IMR-90 (cell line): Measurements from ENCODE around the gene TTC19. TPM values are rescaled to one million over a fixed set of nuclear protein-coding genes. Genes with fewer than 3 reads are reported as not detected.

Experiments
- ATAC-seq: fragments of 200-7000 bp; cut with Tn5 transposase; 2 replicates; pipeline ENCODE4 v1.9.1; 2020; ENCODE audit warnings: low read depth, mild to moderate bottlenecking, moderate library complexity
- BruUV-seq: library from RNA; stranded (reverse); fragments of 400-500 nt; replicated peaks from 2 replicates; lab custom pipeline; 2021; lab: Mats Ljungman, UMichigan
- CTCF ChIA-PET: fragments of 300-600 bp; formaldehyde crosslinking; extraction: SDS; loops from one replicate; lab custom pipeline; 2021; ENCODE audit warnings: antibody characterized with exemption; lab: Yijun Ruan, JAX
- POLR2A ChIA-PET: fragments of 300-600 bp; sonication (Branson Sonifier 250); formaldehyde crosslinking; loops from one replicate; lab custom pipeline; 2022; ENCODE audit warnings: antibody characterized with exemption; ENCODE audit not compliant: unreplicated experiment; lab: Charles Lee
- DNase-seq: peaks from one replicate; pipeline ENCODE4 v3.0.0; 2013
- H2AFZ ChIP-seq: replicated peaks from 2 replicates; pipeline ENCODE3; 2013; ENCODE audit warnings: low read length, mild to moderate bottlenecking; ENCODE audit not compliant: poor library complexity
- H2AK5ac ChIP-seq: 2 replicates; pipeline ENCODE4 v1.6.1; 2013; ENCODE audit warnings: low read depth, low read length, inconsistent platforms
- H2AK9ac ChIP-seq: replicated peaks from 2 replicates; pipeline ENCODE3; 2013; ENCODE audit warnings: mild to moderate bottlenecking, low read depth, low read length, moderate library complexity; ENCODE audit not compliant: poor library complexity
- H2BK120ac ChIP-seq: 2 replicates; pipeline ENCODE4 v1.6.1; 2013; ENCODE audit warnings: low read depth, low read length, inconsistent platforms
- H2BK15ac ChIP-seq: 3 replicates; pipeline ENCODE4 v1.6.1; 2013; ENCODE audit warnings: low read depth, low read length, inconsistent platforms
- H2BK20ac ChIP-seq: 2 replicates; pipeline ENCODE4 v1.6.1; 2013; ENCODE audit warnings: low read depth, mild to moderate bottlenecking, inconsistent platforms, low read length, moderate library complexity
- H2BK5ac ChIP-seq: 2 replicates; pipeline ENCODE4 v1.6.1; 2013; ENCODE audit warnings: mild to moderate bottlenecking, low read depth, low read length, inconsistent platforms; ENCODE audit not compliant: poor library complexity, severe bottlenecking
- H3K14ac ChIP-seq: replicated peaks from 2 replicates; pipeline ENCODE4 v1.6.1; 2013; ENCODE audit warnings: low read depth, low read length, inconsistent platforms
- H3K18ac ChIP-seq: 2 replicates; pipeline ENCODE4 v1.6.1; 2013; ENCODE audit warnings: low read depth, low read length, control low read depth
- H3K23ac ChIP-seq: 2 replicates; pipeline ENCODE4 v1.6.1; 2013; ENCODE audit warnings: low read depth, low read length, inconsistent platforms
- H3K27ac ChIP-seq: 2 replicates; pipeline ENCODE4 v1.5.1; 2013; ENCODE audit warnings: mild to moderate bottlenecking, control low read depth, low read length; ENCODE audit not compliant: insufficient read depth
- H3K27me3 ChIP-seq: 2 replicates; pipeline ENCODE4 v1.6.1; 2013; ENCODE audit warnings: low read length; ENCODE audit not compliant: control insufficient read depth, insufficient read depth
- H3K36me3 ChIP-seq: 2 replicates; pipeline ENCODE4 v1.6.1; 2013; ENCODE audit warnings: low read length, mixed read lengths; ENCODE audit not compliant: control insufficient read depth, insufficient read depth
- H3K4ac ChIP-seq: 2 replicates; pipeline ENCODE4 v1.6.1; 2013; ENCODE audit warnings: low read depth, low read length, inconsistent platforms
- H3K4me1 ChIP-seq: 2 replicates; pipeline ENCODE4 v1.6.1; 2013; ENCODE audit warnings: low read length, mixed read lengths; ENCODE audit not compliant: control insufficient read depth, insufficient read depth
- H3K4me2 ChIP-seq: 2 replicates; pipeline ENCODE4 v1.6.1; 2013; ENCODE audit warnings: low read depth, mild to moderate bottlenecking, control low read depth, low read length, moderate library complexity
- H3K4me3 ChIP-seq: 2 replicates; pipeline ENCODE4 v1.5.1; 2013; ENCODE audit warnings: low read depth, mild to moderate bottlenecking, control low read depth, low read length, moderate library complexity; ENCODE audit not compliant: insufficient read depth
- H3K56ac ChIP-seq: 2 replicates; pipeline ENCODE4 v1.6.1; 2013; ENCODE audit warnings: low read length, inconsistent platforms; ENCODE audit not compliant: insufficient read depth; ENCODE audit errors: extremely low read depth
- H3K79me1 ChIP-seq, 2 experiments: 2 replicates each; pipeline ENCODE4 v1.6.1; 2013; ENCODE audit warnings: low read length in 2 of 2, inconsistent platforms in 1 of 2, low read depth in 1 of 2
- H3K9ac ChIP-seq: 2 replicates; pipeline ENCODE4 v1.6.1; 2013; ENCODE audit warnings: low read depth, low read length, control low read depth
- H3K9me1 ChIP-seq: 2 replicates; pipeline ENCODE4 v1.6.1; 2013; ENCODE audit warnings: low read length, inconsistent platforms; ENCODE audit not compliant: insufficient read depth
- H3K9me3 ChIP-seq: 2 replicates; pipeline ENCODE4 v1.6.1; 2013; ENCODE audit warnings: low read length; ENCODE audit not compliant: control insufficient read depth, insufficient read depth
- H4K20me1 ChIP-seq: 2 replicates; pipeline ENCODE4 v1.6.1; 2013; ENCODE audit warnings: low read length, inconsistent platforms; ENCODE audit not compliant: insufficient read depth
- H4K5ac ChIP-seq: 2 replicates; pipeline ENCODE4 v1.6.1; 2013; ENCODE audit warnings: mild to moderate bottlenecking, low read depth, low read length, control low read depth
- H4K8ac ChIP-seq, 2 experiments: 2 replicates each; pipeline ENCODE4 v1.6.1; 2013; ENCODE audit warnings: low read depth in 2 of 2, low read length in 2 of 2, control low read depth in 1 of 2, inconsistent platforms in 1 of 2
- H4K91ac ChIP-seq: 2 replicates; pipeline ENCODE4 v1.6.1; 2013; ENCODE audit warnings: low read depth, low read length, inconsistent platforms; ENCODE audit not compliant: insufficient read depth
- BHLHE40 ChIP-seq: fragments of 150-350 bp; IDR thresholded peaks from 2 replicates; pipeline ENCODE4 v1.6.1; 2016; ENCODE audit warnings: mild to moderate bottlenecking, low read depth, low read length
- CEBPB ChIP-seq: IDR thresholded peaks from 2 replicates; pipeline ENCODE4 v1.6.1; 2012; ENCODE audit warnings: low read depth, low read length, improper control_type of control experiment
- CHD1 ChIP-seq: IDR thresholded peaks from 2 replicates; pipeline ENCODE4 v1.6.1; 2012; ENCODE audit warnings: low read depth, low read length, improper control_type of control experiment
- CTCF ChIP-seq: conservative IDR thresholded peaks from 2 replicates; pipeline ENCODE4 v1.5.1; 2012; ENCODE audit warnings: mild to moderate bottlenecking, low read depth, low read length, improper control_type of control experiment
- ELK1 ChIP-seq: fragments of 150-350 bp; IDR thresholded peaks from 2 replicates; pipeline ENCODE4 v1.6.1; 2016; ENCODE audit warnings: low read depth, mild to moderate bottlenecking, low read length, moderate library complexity, borderline replicate concordance
- FOS ChIP-seq: fragments of 150-350 bp; IDR thresholded peaks from 2 replicates; pipeline ENCODE4 v1.6.1; 2016; ENCODE audit warnings: low read depth, low read length
- MAFK ChIP-seq: IDR thresholded peaks from 2 replicates; pipeline ENCODE4 v1.6.1; 2012; ENCODE audit warnings: low read depth, low read length, improper control_type of control experiment
- MAZ ChIP-seq: IDR thresholded peaks from 2 replicates; pipeline ENCODE4 v1.6.1; 2012; ENCODE audit warnings: low read depth, mild to moderate bottlenecking, low read length, improper control_type of control experiment, moderate library complexity, borderline replicate concordance
- MXI1 ChIP-seq: IDR thresholded peaks from 2 replicates; pipeline ENCODE4 v1.6.1; 2012; ENCODE audit warnings: low read depth, mild to moderate bottlenecking, low read length, moderate library complexity, borderline replicate concordance
- NFE2L2 ChIP-seq: fragments of 150-350 bp; IDR thresholded peaks from 2 replicates; pipeline ENCODE4 v1.6.1; 2016; ENCODE audit warnings: low read depth, mild to moderate bottlenecking, low read length
- POLR2A ChIP-seq: IDR thresholded peaks from 2 replicates; pipeline ENCODE4 v1.6.1; 2012; ENCODE audit warnings: mild to moderate bottlenecking, low read depth, low read length
- RAD21 ChIP-seq: IDR thresholded peaks from 2 replicates; pipeline ENCODE4 v1.6.1; 2012; ENCODE audit warnings: low read length, improper control_type of control experiment
- RCOR1 ChIP-seq: IDR thresholded peaks from 2 replicates; pipeline ENCODE4 v1.6.1; 2012; ENCODE audit warnings: mild to moderate bottlenecking, low read length, improper control_type of control experiment; ENCODE audit not compliant: insufficient replicate concordance
- RFX5 ChIP-seq: IDR thresholded peaks from 2 replicates; pipeline ENCODE4 v1.8.0; 2012; ENCODE audit warnings: low read depth, mild to moderate bottlenecking, low read length, moderate library complexity
- SMC3 ChIP-seq: fragments of 150-350 bp; IDR thresholded peaks from 2 replicates; pipeline ENCODE4 v1.6.1; 2016; ENCODE audit warnings: low read depth, mild to moderate bottlenecking, antibody characterized with exemption, low read length, moderate library complexity
- USF2 ChIP-seq: fragments of 150-350 bp; IDR thresholded peaks from 2 replicates; pipeline ENCODE4 v1.6.1; 2017; ENCODE audit warnings: mild to moderate bottlenecking, antibody characterized with exemption, low read length, low read depth
- WGBS, 2 experiments: methylation state at CpG; one replicate each; pipeline versions ENCODE4 v1.1.5 to v1.1.7; 2013; ENCODE audit warnings: missing lambda C conversion rate in 2 of 2; ENCODE audit not compliant: insufficient read length in 1 of 2; ENCODE audit errors: extremely low coverage in 2 of 2; 5-methylcytosine and 5-hydroxymethylcytosine counted together
- dilution Hi-C: fragments of 300-500 bp; cut with HindIII; formaldehyde crosslinking; loops from one replicate; pipeline ENCODE4 v1.14.3; 2018; ENCODE audit warnings: low sequenced_read_pairs; ENCODE audit not compliant: unreplicated experiment
- in situ Hi-C: fragments of 300-500 bp; cut with MboI; formaldehyde crosslinking; loops from 3 replicates; pipeline ENCODE4 v1.14.3; 2019; ENCODE audit warnings: low sequenced_read_pairs, inconsistent platforms, mixed read lengths
- intact Hi-C: fragments of 100-400 bp; cut with micrococcal nuclease; formaldehyde crosslinking; loops from 2 replicates; pipeline ENCODE4 v1.10.0; 2022
- polyA plus RNA-seq, 3 experiments: library from polyadenylated mRNA; depleted of rRNA; stranded (reverse); fragments of >200 nt; gene quantifications; 2 replicates each; pipeline ENCODE4 v1.2.3, GENCODE V29; 2012; ENCODE audit warnings: low replicate concordance in 1 of 3
- total RNA-seq: library from RNA; depleted of rRNA; stranded (reverse); fragments of >200 nt; gene quantifications from 2 replicates; pipeline ENCODE4 v1.2.3, GENCODE V29; 2012

The TTC19 gene
- total and polyA plus RNA-seq, 2 of the 4 experiments (the other 2 are of a cell fraction) = 8.3 to 12.9 TPM

GRCh38 chr17:15954222-15954621 lies 45.4 kb upstream of the TTC19 start:
- dilution Hi-C loops = no loop called here
- no peak overlapping the region for H4K5ac ChIP-seq
- 0 out of 2 replicates have a peak, but pooled peaks cover 2% of the 10 kb centered on the region for H3K36me3 ChIP-seq

More at GRCh38 chr17:15954222-15954621, 45.4 kb upstream of the TTC19 start:
- Histone ChIP-seq H4K20me1 (peaks cover 4% of the 10 kb centered on the region; the same call in 1 of the 2 replicates), H2AFZ (no peak overlapping the region), H3K9me1 (peaks cover 11% of the 10 kb centered on the region), H3K56ac (no peak overlapping the region), H3K27me3 (no peaks in the 10 kb centered on the region), H2AK9ac (no peak overlapping the region), H2BK5ac (no peak overlapping the region), H3K14ac (no peak overlapping the region), H2AK5ac (no peak overlapping the region), H2BK120ac (no peak overlapping the region), H4K91ac (no peak overlapping the region), H3K9me3 (no peaks in the 10 kb centered on the region), H4K8ac (no peak overlapping the region), H3K23ac (no peak overlapping the region), H2BK20ac (no peak overlapping the region), H3K9ac (no peak overlapping the region), H3K4me3 (no peak overlapping the region), H3K4ac (no peak overlapping the region), H3K18ac (no peak overlapping the region), H3K79me1 (peaks cover 15 to 35% of the 10 kb centered on the region in 2 experiments; a peak in 3 of 4 replicates), H3K4me1 (peaks cover 14% of the 10 kb centered on the region), H3K4me2 (no peak overlapping the region), H2BK15ac (no peak overlapping the region), H3K27ac (no peak overlapping the region)
- ChIA-PET CTCF (no interaction called here), POLR2A (no interaction called here)
- no CpG with 5 or more reads among the region's 5 CpGs for WGBS, 2 experiments
- intact Hi-C loops (no loop called here), in situ Hi-C loops (loop anchor here (25.0 kb wide), 1 partner anchor 692 kb away; the partner anchor contains the start of gene PMP22)
- no peak for TF ChIP-seq SMC3
- no peak for TF ChIP-seq USF2
- no peak for TF ChIP-seq RCOR1
- no peak for TF ChIP-seq ELK1
- 0 out of 2 replicates have a peak, but pooled peaks have one; percentile 9 for TF ChIP-seq CTCF
- TF ChIP-seq BHLHE40 = peak; percentile 60; the same call in 1 of the 2 replicates
- TF ChIP-seq MXI1 = no peak
- no peak for TF ChIP-seq RAD21
- no peak for TF ChIP-seq FOS
- no peak for TF ChIP-seq POLR2A
- no peak for TF ChIP-seq RFX5
- no peak for TF ChIP-seq CEBPB
- no peak for TF ChIP-seq MAFK
- no peak for TF ChIP-seq MAZ
- no peak for TF ChIP-seq CHD1
- no peak for TF ChIP-seq NFE2L2
- BruUV-seq = no TSS peak
- ATAC-seq (peak; percentile 38), DNase-seq (peak; percentile 90)
